NCI-H1694 treated with DMSO at 0.1 percent for 48 hours (cell line): ENCODE measurements around the gene MEG3.

Source experiments
- DNase-seq: peaks from one replicate; lab custom pipeline; 2025; lab: John Stamatoyannopoulos, UW

MEG3 gene

GRCh38 chr14:100846309-100846859 is 20.5 kb downstream of the MEG3 start:
- no peak for DNase-seq

- no peak for DNase-seq
Measured at GRCh38 chr14:100849115-100849781, 23.3 kb downstream of the MEG3 start.

GRCh38 chr14:100850841-100851585 is 25.1 kb downstream of the MEG3 start:
- DNase-seq = peak; percentile 33

GRCh38 chr14:100851586-100851916 is 25.6 kb downstream of the MEG3 start:
- DNase-seq = no peak

GRCh38 chr14:100851946-100852620 is 26.2 kb downstream of the MEG3 start:
- no peak for DNase-seq

- no peak for DNase-seq
Measured at GRCh38 chr14:100854435-100854834, 28.5 kb downstream of the MEG3 start.

GRCh38 chr14:100855256-100855930 is 29.5 kb downstream of the MEG3 start:
- no peak for DNase-seq

- no peak for DNase-seq
Measured at GRCh38 chr14:100856056-100856950, 30.4 kb downstream of the MEG3 start.

GRCh38 chr14:100857233-100857922 is 31.5 kb downstream of the MEG3 start:
- DNase-seq = no peak

GRCh38 chr14:100857923-100858837 is 32.3 kb downstream of the MEG3 start:
- no peak for DNase-seq

- DNase-seq = no peak
Measured at GRCh38 chr14:100858838-100859220, 32.9 kb downstream of the MEG3 start.

- no peak for DNase-seq
Measured at GRCh38 chr14:100859781-100860180, 33.9 kb downstream of the MEG3 start.

- no peak for DNase-seq
Measured at GRCh38 chr14:100860556-100861187, 34.8 kb downstream of the MEG3 start.

- DNase-seq = no peak
Measured at GRCh38 chr14:100861188-100861936, 35.4 kb downstream of the MEG3 start.

- DNase-seq = no peak
Measured at GRCh38 chr14:100861937-100862247, 36.0 kb downstream of the MEG3 start.

- DNase-seq = no peak
Measured at GRCh38 chr14:100862277-100862676, 36.4 kb downstream of the MEG3 start.

GRCh38 chr14:100862793-100863192 is 36.9 kb downstream of the MEG3 start:
- no peak for DNase-seq

- DNase-seq = no peak
Measured at GRCh38 chr14:100864206-100864605, 38.3 kb downstream of the MEG3 start.
